Heart left ventricle (tissue), 13 donors: ENCODE data around the gene KCNE4.

Experiments used
- CTCF ChIP-seq, 12 donors: fragments of 200-600 bp; sonication (generic) in 4 of 12; IDR thresholded peaks; one replicate each; pipeline versions ENCODE4 v1.5.0 to v1.8.0; 2018 to 2022; ENCODE audit warnings: antibody characterized with exemption in 12 of 12, mild to moderate bottlenecking in 5 of 12
- POLR2A ChIP-seq, 2 donors: fragments of 450-650 bp; IDR thresholded peaks; one replicate each; pipeline ENCODE4 v1.6.1; 2017; ENCODE audit warnings: antibody characterized with exemption in 2 of 2, mild to moderate bottlenecking in 2 of 2, moderate library complexity in 2 of 2
- donor health status: ischemic (EF 13 %, LVEDD 7.1; RV severe dilation, severe dysfunction).
- donor health status: DM: no; HTN: yes; CAD: no.
- donor health status: DM: no; HTN: no; CAD: no.
- donor health status: ischemic (EF 25% LVEDD 6.9; RV normal size, moderate dysfunction).
- donor health status: ischemic (EF 25% LVEDD 5.7; RV mildly dilated, moderate dysfunction).
- donor health status: ischemic (EF 35%, LVEDD 5.7; RV mildly dilated, moderate dysfunction).
- donor health status: nonischemic (EF 11% LVEDD 7.7; RV severe dilation, severe dysfunction).
- donor health status: DM: yes; HTN: yes; CAD: no.
- donor health status: PGD.
- donor health status: ischemic (EF 29% LVEDD 5.4; RV normal size, mild dysfunction).
- donor health status: nonischemic (EF 23%, LVEDD 6.1; RV moderate dilation, normal function).

GRCh38 chr2:223081789-223082188 is 29.8 kb downstream of the KCNE4 start:
- TF ChIP-seq CTCF (IDR thresholded peaks at IDR 0.05) (no peak), POLR2A (IDR thresholded peaks at IDR 0.05) (no peak)
